Subcutaneous abdominal adipose tissue (tissue), 5 donors: ENCODE data around the gene ANO2.
A peak's percentile ranks its signal among the peaks of the same experiment; 100 is the strongest.

Experiments used
- H3K27ac ChIP-seq: one replicate; pipeline ENCODE4 v1.7.0; 2013; ENCODE audit warnings: low read depth, mild to moderate bottlenecking, inconsistent platforms, low read length, moderate library complexity
- H3K27me3 ChIP-seq, 5 donors: one replicate each; pipeline ENCODE4 v1.7.0; 2013; ENCODE audit warnings: low read length in 5 of 5, inconsistent platforms in 1 of 5; ENCODE audit not compliant: control insufficient read depth in 5 of 5, insufficient read depth in 4 of 5
- H3K36me3 ChIP-seq, 5 donors: one replicate each; pipeline ENCODE4 v1.7.0; 2013; ENCODE audit warnings: low read length in 5 of 5; ENCODE audit not compliant: control insufficient read depth in 5 of 5, insufficient read depth in 5 of 5
- H3K4me1 ChIP-seq, 5 donors: one replicate each; pipeline ENCODE4 v1.7.0; 2013; ENCODE audit warnings: low read length in 5 of 5, mild to moderate bottlenecking in 3 of 5, moderate library complexity in 1 of 5; ENCODE audit not compliant: control insufficient read depth in 5 of 5, insufficient read depth in 5 of 5
- H3K4me3 ChIP-seq, 5 donors: one replicate each; pipeline ENCODE4 v1.7.0; 2013; ENCODE audit warnings: low read length in 5 of 5, low read depth in 1 of 5
- H3K9ac ChIP-seq, 5 donors: one replicate each; pipeline ENCODE4 v1.7.0; 2013; ENCODE audit warnings: low read length in 5 of 5, mild to moderate bottlenecking in 4 of 5, moderate library complexity in 3 of 5
- H3K9me3 ChIP-seq, 5 donors: one replicate each; pipeline ENCODE4 v1.7.0; 2013; ENCODE audit warnings: low read length in 5 of 5; ENCODE audit not compliant: control insufficient read depth in 5 of 5
- donor health status: healthy.
- donor health status: healthy.
- donor health status: healthy.
- donor health status: healthy.
- donor health status: healthy.

Gene ANO2

GRCh38 chr12:5945071-5946008 is at the start of gene ANO2:
TSS of gene ANO2 (minus strand) at chr12:5945259. CDS start at chr12:5945217, 42 bp downstream.
- H3K36me3 ChIP-seq, result peaks cover 0 to 54% (median 44%) of the 10 kb centered on the region in 5 donors

GRCh38 chr12:5989621-5990020 is 44.6 kb upstream of the ANO2 start:
- Histone ChIP-seq H3K36me3 (peaks cover 0 to 63% (median 46%) of the 10 kb centered on the region in 5 donors), H3K9me3 (no peaks in the 10 kb centered on the region), H3K4me1 (peaks cover 0 to 2% (median 0%) of the 10 kb centered on the region in 5 donors), H3K27me3 (peaks cover 0 to 3% (median 0%) of the 10 kb centered on the region in 5 donors), H3K9ac (no peak overlapping the region), H3K27ac (no peak overlapping the region), H3K4me3 (no peak overlapping the region)

More at GRCh38 chr12:5945071-5946008, at the start of gene ANO2:
- peak within 1 kb of the TSS in 3 of 5 donors; percentile 23 to 44 (median 39) for H3K4me3 ChIP-seq
- peaks cover 23 to 59% (median 26%) of the 10 kb centered on the region in 5 donors for H3K27me3 ChIP-seq
- peaks cover 0 to 26% (median 10%) of the 10 kb centered on the region in 5 donors for H3K4me1 ChIP-seq
- H3K27ac ChIP-seq, result no peak within 1 kb of the TSS
- no peaks in the 10 kb centered on the region for H3K9me3 ChIP-seq
- no peak within 1 kb of the TSS for H3K9ac ChIP-seq

- no peak overlapping the region for H3K27ac ChIP-seq
- H3K4me1 ChIP-seq, result peaks cover 0 to 2% (median 0%) of the 10 kb centered on the region in 5 donors
- peaks cover 0 to 58% (median 40%) of the 10 kb centered on the region in 5 donors for H3K36me3 ChIP-seq
- no peaks in the 10 kb centered on the region for H3K9me3 ChIP-seq
- H3K4me3 ChIP-seq, result no peak overlapping the region
- H3K9ac ChIP-seq, result no peak overlapping the region
- H3K27me3 ChIP-seq, result no peaks in the 10 kb centered on the region
Measured at GRCh38 chr12:5988659-5989116, 43.6 kb upstream of the ANO2 start.

- Histone ChIP-seq H3K36me3 (peaks cover 0 to 55% (median 36%) of the 10 kb centered on the region in 5 donors), H3K9me3 (no peaks in the 10 kb centered on the region), H3K4me3 (no peak overlapping the region), H3K27me3 (peaks cover 0 to 1% (median 0%) of the 10 kb centered on the region in 5 donors), H3K9ac (no peak overlapping the region), H3K4me1 (peaks cover 0 to 2% (median 0%) of the 10 kb centered on the region in 5 donors), H3K27ac (no peak overlapping the region)
Measured at GRCh38 chr12:5988088-5988487, 43.0 kb upstream of the ANO2 start.

GRCh38 chr12:5987573-5987972 is 42.5 kb upstream of the ANO2 start:
- Histone ChIP-seq H3K9me3 (no peaks in the 10 kb centered on the region), H3K4me1 (peaks cover 0 to 2% (median 0%) of the 10 kb centered on the region in 5 donors), H3K4me3 (no peak overlapping the region), H3K27me3 (peaks cover 0 to 6% (median 0%) of the 10 kb centered on the region in 5 donors), H3K36me3 (peaks cover 0 to 55% (median 36%) of the 10 kb centered on the region in 5 donors), H3K9ac (no peak overlapping the region), H3K27ac (no peak overlapping the region)

- Histone ChIP-seq H3K9ac (no peak overlapping the region), H3K4me1 (peaks cover 0 to 2% (median 0%) of the 10 kb centered on the region in 5 donors), H3K27ac (no peak overlapping the region), H3K27me3 (peaks cover 0 to 6% (median 3%) of the 10 kb centered on the region in 5 donors), H3K36me3 (peaks cover 0 to 63% (median 45%) of the 10 kb centered on the region in 5 donors), H3K4me3 (no peak overlapping the region), H3K9me3 (no peaks in the 10 kb centered on the region)
Measured at GRCh38 chr12:5985471-5985870, 40.4 kb upstream of the ANO2 start.

- H3K4me3 ChIP-seq, result no peak overlapping the region
- peaks cover 0 to 2% (median 0%) of the 10 kb centered on the region in 5 donors for H3K4me1 ChIP-seq
- H3K36me3 ChIP-seq, result peaks cover 0 to 59% (median 41%) of the 10 kb centered on the region in 5 donors
- no peak overlapping the region for H3K27ac ChIP-seq
- H3K9ac ChIP-seq, result no peak overlapping the region
- peaks cover 0 to 6% (median 3%) of the 10 kb centered on the region in 5 donors for H3K27me3 ChIP-seq
- H3K9me3 ChIP-seq, result no peaks in the 10 kb centered on the region
Measured at GRCh38 chr12:5984873-5985272, 39.8 kb upstream of the ANO2 start.

GRCh38 chr12:5982106-5982505 is 37.0 kb upstream of the ANO2 start:
- Histone ChIP-seq H3K4me1 (peaks cover 0 to 1% (median 0%) of the 10 kb centered on the region in 5 donors), H3K27ac (no peak overlapping the region), H3K9ac (no peak overlapping the region), H3K9me3 (no peaks in the 10 kb centered on the region), H3K27me3 (peaks cover 0 to 6% (median 3%) of the 10 kb centered on the region in 5 donors), H3K4me3 (no peak overlapping the region), H3K36me3 (peaks cover 0 to 51% (median 35%) of the 10 kb centered on the region in 5 donors)

GRCh38 chr12:5977556-5977955 is 32.5 kb upstream of the ANO2 start:
- no peak overlapping the region for H3K4me3 ChIP-seq
- peaks cover 0 to 38% (median 5%) of the 10 kb centered on the region in 5 donors for H3K4me1 ChIP-seq
- no peak overlapping the region for H3K9ac ChIP-seq
- no peak overlapping the region for H3K27ac ChIP-seq
- peaks cover 0 to 12% (median 3%) of the 10 kb centered on the region in 5 donors for H3K27me3 ChIP-seq
- no peaks in the 10 kb centered on the region for H3K9me3 ChIP-seq
- peaks cover 0 to 46% (median 36%) of the 10 kb centered on the region in 5 donors for H3K36me3 ChIP-seq

- peaks cover 0 to 47% (median 33%) of the 10 kb centered on the region in 5 donors for H3K36me3 ChIP-seq
- H3K9ac ChIP-seq, result no peak overlapping the region
- no peak overlapping the region for H3K27ac ChIP-seq
Measured at GRCh38 chr12:5976711-5977110, 31.7 kb upstream of the ANO2 start.

More at GRCh38 chr12:5976711-5977110, 31.7 kb upstream of the ANO2 start:
- H3K4me3 ChIP-seq, result no peak overlapping the region
- H3K9me3 ChIP-seq, result no peaks in the 10 kb centered on the region
- peaks cover 0 to 38% (median 5%) of the 10 kb centered on the region in 5 donors for H3K4me1 ChIP-seq
- H3K27me3 ChIP-seq, result peaks cover 0 to 12% (median 4%) of the 10 kb centered on the region in 5 donors
